ENCODE data around the gene PAK5.

Gene PAK5

GRCh38 chr20:9677100-9677623 is 161.7 kb downstream of the PAK5 start:
- no peak for TF ChIP-seq FOXP2 (optimal IDR thresholded peaks at IDR 0.05; ENCODE audit: borderline replicate concordance, extremely low read depth, extremely low read length, insufficient read depth)
- TF ChIP-seq, protein P1, sequence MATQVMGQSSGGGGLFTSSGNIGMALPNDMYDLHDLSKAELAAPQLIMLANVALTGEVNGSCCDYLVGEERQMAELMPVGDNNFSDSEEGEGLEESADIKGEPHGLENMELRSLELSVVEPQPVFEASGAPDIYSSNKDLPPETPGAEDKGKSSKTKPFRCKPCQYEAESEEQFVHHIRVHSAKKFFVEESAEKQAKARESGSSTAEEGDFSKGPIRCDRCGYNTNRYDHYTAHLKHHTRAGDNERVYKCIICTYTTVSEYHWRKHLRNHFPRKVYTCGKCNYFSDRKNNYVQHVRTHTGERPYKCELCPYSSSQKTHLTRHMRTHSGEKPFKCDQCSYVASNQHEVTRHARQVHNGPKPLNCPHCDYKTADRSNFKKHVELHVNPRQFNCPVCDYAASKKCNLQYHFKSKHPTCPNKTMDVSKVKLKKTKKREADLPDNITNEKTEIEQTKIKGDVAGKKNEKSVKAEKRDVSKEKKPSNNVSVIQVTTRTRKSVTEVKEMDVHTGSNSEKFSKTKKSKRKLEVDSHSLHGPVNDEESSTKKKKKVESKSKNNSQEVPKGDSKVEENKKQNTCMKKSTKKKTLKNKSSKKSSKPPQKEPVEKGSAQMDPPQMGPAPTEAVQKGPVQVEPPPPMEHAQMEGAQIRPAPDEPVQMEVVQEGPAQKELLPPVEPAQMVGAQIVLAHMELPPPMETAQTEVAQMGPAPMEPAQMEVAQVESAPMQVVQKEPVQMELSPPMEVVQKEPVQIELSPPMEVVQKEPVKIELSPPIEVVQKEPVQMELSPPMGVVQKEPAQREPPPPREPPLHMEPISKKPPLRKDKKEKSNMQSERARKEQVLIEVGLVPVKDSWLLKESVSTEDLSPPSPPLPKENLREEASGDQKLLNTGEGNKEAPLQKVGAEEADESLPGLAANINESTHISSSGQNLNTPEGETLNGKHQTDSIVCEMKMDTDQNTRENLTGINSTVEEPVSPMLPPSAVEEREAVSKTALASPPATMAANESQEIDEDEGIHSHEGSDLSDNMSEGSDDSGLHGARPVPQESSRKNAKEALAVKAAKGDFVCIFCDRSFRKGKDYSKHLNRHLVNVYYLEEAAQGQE (IDR thresholded peaks at IDR 0.05; ENCODE audit: insufficient read depth in 1 of 2, low read depth in 2 of 2, low read length in 2 of 2) = no peak
- TF ChIP-seq POLR2AphosphoS5 (IDR thresholded peaks at IDR 0.05; ENCODE audit: low read depth, low read length) = no peak
- TF ChIP-seq SIN3A (IDR thresholded peaks at IDR 0.05; ENCODE audit: borderline replicate concordance, insufficient read depth, low read length) = no peak
- TF ChIP-seq TAF1 (IDR thresholded peaks at IDR 0.05; ENCODE audit: borderline replicate concordance, insufficient read depth, low read length) = no peak

DNA sequence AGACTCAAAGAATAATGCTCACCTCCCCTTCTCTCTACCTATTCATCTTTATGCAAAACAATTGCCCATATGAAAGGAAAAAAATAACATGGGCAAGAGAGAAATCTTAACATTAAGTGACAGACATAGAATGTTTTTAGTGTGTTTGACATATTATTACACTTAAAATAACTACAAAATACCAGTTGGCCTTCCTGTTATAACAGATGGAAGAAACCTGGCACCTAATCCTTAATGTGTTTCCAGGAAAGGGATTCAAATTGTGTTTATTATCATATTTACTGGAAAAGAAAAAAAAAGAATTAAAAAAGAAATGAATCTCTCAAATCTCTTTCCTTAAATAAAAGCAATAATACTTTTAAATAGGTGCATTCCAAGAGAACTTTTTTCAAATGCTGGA is 165.9 kb downstream of the PAK5 start:
- TF ChIP-seq, protein P1 (IDR thresholded peaks at IDR 0.05; ENCODE audit: insufficient read depth in 1 of 2, low read depth in 2 of 2, low read length in 2 of 2) = no peak
- TF ChIP-seq TAF1 (IDR thresholded peaks at IDR 0.05; ENCODE audit: borderline replicate concordance, insufficient read depth, low read length) = no peak
- no peak for TF ChIP-seq POLR2AphosphoS5 (IDR thresholded peaks at IDR 0.05; ENCODE audit: low read depth, low read length)
- TF ChIP-seq SIN3A (IDR thresholded peaks at IDR 0.05; ENCODE audit: borderline replicate concordance, insufficient read depth, low read length) = no peak

DNA sequence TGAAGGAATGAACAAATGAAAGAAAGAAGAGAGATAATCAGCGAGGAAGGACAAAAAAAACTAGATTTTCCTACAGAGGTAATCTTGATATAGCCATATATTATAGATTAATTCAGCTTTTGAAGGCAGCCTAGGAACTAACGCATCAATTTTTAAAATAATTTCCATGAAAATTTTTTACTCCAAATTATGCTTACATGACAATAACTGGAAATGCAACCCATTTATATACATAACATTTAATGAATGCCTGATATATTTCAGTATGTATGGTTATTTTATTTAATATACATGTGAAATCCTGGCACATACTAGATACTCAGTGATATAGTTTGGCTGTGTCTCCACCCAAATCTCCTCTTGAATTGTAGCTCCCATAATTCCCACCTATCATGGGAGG is 166.8 kb downstream of the PAK5 start:
- no peak for TF ChIP-seq FOXP2 (optimal IDR thresholded peaks at IDR 0.05; ENCODE audit: borderline replicate concordance, extremely low read depth, extremely low read length, insufficient read depth)
- TF ChIP-seq, protein P1 (IDR thresholded peaks at IDR 0.05; ENCODE audit: insufficient read depth in 1 of 2, low read depth in 2 of 2, low read length in 2 of 2) = no peak
- TF ChIP-seq TAF1 (IDR thresholded peaks at IDR 0.05; ENCODE audit: borderline replicate concordance, insufficient read depth, low read length) = no peak
- no peak for TF ChIP-seq SIN3A (IDR thresholded peaks at IDR 0.05; ENCODE audit: borderline replicate concordance, insufficient read depth, low read length)
- no peak for TF ChIP-seq POLR2AphosphoS5 (IDR thresholded peaks at IDR 0.05; ENCODE audit: low read depth, low read length)

- TF ChIP-seq, protein P1 (IDR thresholded peaks at IDR 0.05; ENCODE audit: insufficient read depth in 1 of 2, low read depth in 2 of 2, low read length in 2 of 2) = no peak
- TF ChIP-seq FOXP2 (optimal IDR thresholded peaks at IDR 0.05; ENCODE audit: borderline replicate concordance, extremely low read depth, extremely low read length, insufficient read depth) (no peak), SIN3A (IDR thresholded peaks at IDR 0.05; ENCODE audit: borderline replicate concordance, insufficient read depth, low read length) (no peak), POLR2AphosphoS5 (IDR thresholded peaks at IDR 0.05; ENCODE audit: low read depth, low read length) (no peak), TAF1 (IDR thresholded peaks at IDR 0.05; ENCODE audit: borderline replicate concordance, insufficient read depth, low read length) (no peak)
Measured at GRCh38 chr20:9668381-9668780, 170.5 kb downstream of the PAK5 start.

- TF ChIP-seq SIN3A (IDR thresholded peaks at IDR 0.05; ENCODE audit: borderline replicate concordance, insufficient read depth, low read length) (no peak), TAF1 (IDR thresholded peaks at IDR 0.05; ENCODE audit: borderline replicate concordance, insufficient read depth, low read length) (no peak), POLR2AphosphoS5 (IDR thresholded peaks at IDR 0.05; ENCODE audit: low read depth, low read length) (no peak), FOXP2 (optimal IDR thresholded peaks at IDR 0.05; ENCODE audit: borderline replicate concordance, extremely low read depth, extremely low read length, insufficient read depth) (no peak)
- TF ChIP-seq, protein P1 (IDR thresholded peaks at IDR 0.05; ENCODE audit: insufficient read depth in 1 of 2, low read depth in 2 of 2, low read length in 2 of 2) = no peak
Measured at GRCh38 chr20:9663423-9663822, 175.5 kb downstream of the PAK5 start.

All from PFSK-1 (cell line).